ENCODE measurements around the gene TTC31. TPM values are rescaled to one million over a fixed set of nuclear protein-coding genes. Genes with fewer than 3 reads are reported as not detected.

TTC31 gene
- total RNA-seq, 1 donor from 2014 or later, result 10.7 TPM

Other genes starting within 250 kb of the TTC31 start
- gene SLC4A5, start 139.7 kb upstream of the TTC31 start, total RNA-seq, result under 0.01 TPM in 1 of 2 replicates, not detected in the other
- 202 and 203 TPM in 2 replicates for gene DCTN1, start 102.8 kb upstream of the TTC31 start, total RNA-seq
- gene C2orf81, start 61.5 kb upstream of the TTC31 start, total RNA-seq, result 0.58 and 1.1 TPM in 2 replicates
- 38.6 and 76.1 TPM in 2 replicates for gene WDR54, start 61.4 kb upstream of the TTC31 start, total RNA-seq
- gene RTKN, start 41.1 kb upstream of the TTC31 start, total RNA-seq, result 10.2 and 13.5 TPM in 2 replicates
- gene INO80B, start 28.0 kb upstream of the TTC31 start, total RNA-seq, result 7.1 and 16.3 TPM in 2 replicates
- 39.1 and 58.9 TPM in 2 replicates for gene WBP1, start 24.6 kb upstream of the TTC31 start, total RNA-seq
- gene MOGS, start 17.7 kb upstream of the TTC31 start, total RNA-seq, result 65.7 and 82.4 TPM in 2 replicates
- gene MRPL53, start 10.4 kb upstream of the TTC31 start, total RNA-seq, result 37.5 and 47.0 TPM in 2 replicates
- gene CCDC142, start 83 bp upstream of the TTC31 start, total RNA-seq, result 18.0 and 22.3 TPM in 2 replicates
- 2.1 and 2.8 TPM in 2 replicates for gene LBX2, start 16.5 kb downstream of the TTC31 start, total RNA-seq
- 20.3 and 25.9 TPM in 2 replicates for gene PCGF1, start 24.6 kb downstream of the TTC31 start, total RNA-seq
- gene TLX2, start 31.4 kb downstream of the TTC31 start, total RNA-seq, result under 0.01 TPM in 1 of 2 replicates, not detected in the other
- gene DQX1, start 43.1 kb downstream of the TTC31 start, total RNA-seq, result not detected in 2 replicates
- 104 and 110 TPM in 2 replicates for gene AUP1, start 46.6 kb downstream of the TTC31 start, total RNA-seq
- gene HTRA2, start 46.9 kb downstream of the TTC31 start, total RNA-seq, result 44.8 and 51.2 TPM in 2 replicates
- 147 and 384 TPM in 2 replicates for gene LOXL3, start 70.9 kb downstream of the TTC31 start, total RNA-seq
- gene DOK1, start 71.6 kb downstream of the TTC31 start, total RNA-seq, result 74.6 and 108 TPM in 2 replicates
- gene M1AP, start 165.2 kb downstream of the TTC31 start, total RNA-seq, result under 0.01 and 0.19 TPM in 2 replicates
- gene SEMA4F, start 171.2 kb downstream of the TTC31 start, total RNA-seq, result 8.1 and 12.4 TPM in 2 replicates